Stomach smooth muscle (tissue), 2 donors: ENCODE measurements around the gene CGNL1.

Experiments
- H3K27ac ChIP-seq: one replicate; pipeline ENCODE4 v1.7.0; 2013; ENCODE audit warnings: mild to moderate bottlenecking, low read length, inconsistent platforms
- H3K27me3 ChIP-seq, 2 donors: one replicate each; pipeline ENCODE4 v1.7.0; 2013; ENCODE audit warnings: low read length in 2 of 2; ENCODE audit not compliant: insufficient read depth in 2 of 2, control insufficient read depth in 1 of 2
- H3K36me3 ChIP-seq, 2 donors: one replicate each; pipeline ENCODE4 v1.7.0; 2013; ENCODE audit warnings: low read length in 2 of 2; ENCODE audit not compliant: control insufficient read depth in 2 of 2, insufficient read depth in 2 of 2
- H3K4me1 ChIP-seq: one replicate; pipeline ENCODE4 v1.7.0; 2013; ENCODE audit warnings: low read length; ENCODE audit not compliant: control insufficient read depth, insufficient read depth
- H3K4me3 ChIP-seq, 2 donors: one replicate each; pipeline ENCODE4 v1.7.0; 2013; ENCODE audit warnings: low read length in 2 of 2
- H3K9ac ChIP-seq, 2 donors: one replicate each; pipeline ENCODE4 v1.7.0; 2013; ENCODE audit warnings: low read length in 2 of 2, mild to moderate bottlenecking in 1 of 2
- H3K9me3 ChIP-seq, 2 donors: one replicate each; pipeline ENCODE4 v1.7.0; 2013; ENCODE audit warnings: low read length in 2 of 2; ENCODE audit not compliant: control insufficient read depth in 2 of 2
- donor health status: healthy.
- donor health status: Pancreatic carcinoma.

Gene CGNL1

GRCh38 chr15:57582090-57582489, 205.8 kb downstream of the CGNL1 start:
- no peak overlapping the region for H3K4me3 ChIP-seq
- H3K27me3 ChIP-seq, result peaks cover 4 to 6% of the 10 kb centered on the region in 2 donors
- H3K4me1 ChIP-seq, result no peaks in the 10 kb centered on the region
- no peak overlapping the region for H3K9ac ChIP-seq
- H3K27ac ChIP-seq, result no peak overlapping the region
- H3K36me3 ChIP-seq, result no peaks in the 10 kb centered on the region
- H3K9me3 ChIP-seq, result peaks cover 7 to 12% of the 10 kb centered on the region in 2 donors

- Histone ChIP-seq H3K9me3 (peaks cover 7 to 12% of the 10 kb centered on the region in 2 donors), H3K27ac (no peak overlapping the region), H3K27me3 (peaks cover 4 to 6% of the 10 kb centered on the region in 2 donors), H3K9ac (no peak overlapping the region), H3K36me3 (no peaks in the 10 kb centered on the region), H3K4me1 (no peaks in the 10 kb centered on the region), H3K4me3 (no peak overlapping the region)
Observed at GRCh38 chr15:57583282-57583681, 207.0 kb downstream of the CGNL1 start.

- H3K27me3 ChIP-seq, result peaks cover 4 to 6% of the 10 kb centered on the region in 2 donors
- H3K36me3 ChIP-seq, result no peaks in the 10 kb centered on the region
- no peak overlapping the region for H3K4me3 ChIP-seq
- no peak overlapping the region for H3K9ac ChIP-seq
- H3K27ac ChIP-seq, result no peak overlapping the region
- H3K4me1 ChIP-seq, result no peaks in the 10 kb centered on the region
- peaks cover 7 to 12% of the 10 kb centered on the region in 2 donors for H3K9me3 ChIP-seq
Observed at GRCh38 chr15:57583720-57584119, 207.4 kb downstream of the CGNL1 start.

GRCh38 chr15:57586661-57587424, 210.5 kb downstream of the CGNL1 start:
- H3K27me3 ChIP-seq, result peaks cover 0 to 2% of the 10 kb centered on the region in 2 donors
- peaks cover 7 to 12% of the 10 kb centered on the region in 2 donors for H3K9me3 ChIP-seq
- H3K36me3 ChIP-seq, result no peaks in the 10 kb centered on the region
- H3K9ac ChIP-seq, result no peak overlapping the region
- peaks cover 11% of the 10 kb centered on the region for H3K4me1 ChIP-seq
- no peak overlapping the region for H3K4me3 ChIP-seq
- H3K27ac ChIP-seq, result no peak overlapping the region

- no peaks in the 10 kb centered on the region for H3K9me3 ChIP-seq
- no peak overlapping the region for H3K9ac ChIP-seq
- no peaks in the 10 kb centered on the region for H3K36me3 ChIP-seq
- no peaks in the 10 kb centered on the region for H3K27me3 ChIP-seq
- peaks cover 21% of the 10 kb centered on the region for H3K4me1 ChIP-seq
- no peak overlapping the region for H3K27ac ChIP-seq
- H3K4me3 ChIP-seq, result no peak overlapping the region
Observed at GRCh38 chr15:57589281-57589680, 213.0 kb downstream of the CGNL1 start.

GRCh38 chr15:57589754-57590153, 213.4 kb downstream of the CGNL1 start:
- Histone ChIP-seq H3K9ac (no peak overlapping the region), H3K4me1 (peaks cover 22% of the 10 kb centered on the region), H3K27ac (peak overlapping the region; percentile 11), H3K9me3 (no peaks in the 10 kb centered on the region), H3K4me3 (no peak overlapping the region), H3K36me3 (no peaks in the 10 kb centered on the region), H3K27me3 (no peaks in the 10 kb centered on the region)

GRCh38 chr15:57591237-57591821, 215.0 kb downstream of the CGNL1 start:
- H3K4me3 ChIP-seq, result peak overlapping the region; percentile 80 to 82
- H3K27ac ChIP-seq, result peak overlapping the region; percentile 41
- H3K9ac ChIP-seq, result peak overlapping the region in 1 of 2 donors; percentile 64
- H3K36me3 ChIP-seq, result no peaks in the 10 kb centered on the region
- no peaks in the 10 kb centered on the region for H3K27me3 ChIP-seq
- H3K9me3 ChIP-seq, result no peaks in the 10 kb centered on the region
- peaks cover 37% of the 10 kb centered on the region for H3K4me1 ChIP-seq

GRCh38 chr15:57591822-57592367, 215.6 kb downstream of the CGNL1 start, which contains the start of gene MYZAP:
MYZAP (plus strand) TSS chr15:57591904; CDS start chr15:57592035, 131 bp downstream.
- Histone ChIP-seq H3K27ac (peak within 1 kb of the TSS; percentile 71), H3K27me3 (no peaks in the 10 kb centered on the region), H3K9me3 (no peaks in the 10 kb centered on the region), H3K4me3 (peak within 1 kb of the TSS; percentile 80 to 82), H3K36me3 (no peaks in the 10 kb centered on the region), H3K4me1 (peaks cover 43% of the 10 kb centered on the region), H3K9ac (peak within 1 kb of the TSS; percentile 46 to 74)

GRCh38 chr15:57592426-57592825, 216.1 kb downstream of the CGNL1 start:
- H3K36me3 ChIP-seq, result no peaks in the 10 kb centered on the region
- peak overlapping the region; percentile 71 for H3K27ac ChIP-seq
- peak overlapping the region; percentile 46 to 74 for H3K9ac ChIP-seq
- H3K9me3 ChIP-seq, result no peaks in the 10 kb centered on the region
- H3K27me3 ChIP-seq, result no peaks in the 10 kb centered on the region
- peak overlapping the region in 1 of 2 donors; percentile 82 for H3K4me3 ChIP-seq
- H3K4me1 ChIP-seq, result peaks cover 48% of the 10 kb centered on the region

- Histone ChIP-seq H3K4me1 (peaks cover 52% of the 10 kb centered on the region), H3K9me3 (no peaks in the 10 kb centered on the region), H3K27ac (peak overlapping the region; percentile 71), H3K27me3 (no peaks in the 10 kb centered on the region), H3K4me3 (peak overlapping the region in 1 of 2 donors; percentile 82), H3K9ac (no peak overlapping the region), H3K36me3 (no peaks in the 10 kb centered on the region)
Observed at GRCh38 chr15:57592836-57593420, 216.6 kb downstream of the CGNL1 start.
